Measurements from ENCODE around the gene HSPB9. TPM values are rescaled to one million over a fixed set of nuclear protein-coding genes. Genes with fewer than 3 reads are reported as not detected.

HSPB9 gene
- total RNA-seq, 1 donor from 2014 or later, result not detected

DNA sequence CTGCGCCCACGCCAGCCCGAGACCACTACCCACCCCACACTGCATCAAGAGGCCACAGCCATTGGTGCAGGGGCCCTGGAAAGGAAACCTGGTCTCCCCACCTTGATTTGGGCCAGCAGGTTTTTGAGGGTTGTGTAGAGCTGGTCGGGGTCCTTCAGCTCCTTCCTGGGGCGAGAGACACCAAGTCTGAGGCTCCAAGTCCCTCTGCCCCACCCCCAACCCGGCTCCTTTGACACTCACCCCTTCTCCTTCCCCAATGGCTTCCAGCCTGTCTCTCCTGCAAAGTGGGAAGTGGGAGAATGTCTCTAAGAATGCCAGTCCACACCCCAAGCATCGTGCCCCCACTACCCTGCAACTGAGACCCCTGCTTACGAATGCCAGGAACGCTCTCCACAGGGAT lies 8.5 kb upstream of the HSPB9 start:
- ATAC-seq (ENCODE audit: low read depth) (no peak), DNase-seq (no peak)
- Mint-ChIP-seq H3K9me3 (no peaks in the 10 kb centered on the region), H3K27ac (peak overlapping the region; percentile 94), H3K4me1 (peaks cover 57% of the 10 kb centered on the region), H3K27me3 (no peaks in the 10 kb centered on the region), H3K4me3 (no peak overlapping the region), H3K36me3 (ENCODE audit: low read depth) (peaks cover 38% of the 10 kb centered on the region)
- CTCF ChIA-PET, result interaction anchor here (0.8 to 10.2 kb wide), 4 partner anchors 13 to 151 kb away, joined by 3 to 110 read pairs (median 40); partner anchors contain the start of genes CNP and NKIRAS2
- POLR2A ChIA-PET, result interaction anchor here (0.6 to 6.7 kb wide), 5 partner anchors 90 to 163 kb away, joined by 4 to 46 read pairs (median 13); partner anchors contain the start of genes CNP, DNAJC7 and NKIRAS2
- intact Hi-C loops (cut with micrococcal nuclease), result no loop called here
- no peak for TF ChIP-seq CTCF (IDR thresholded peaks at IDR 0.05)

DNA sequence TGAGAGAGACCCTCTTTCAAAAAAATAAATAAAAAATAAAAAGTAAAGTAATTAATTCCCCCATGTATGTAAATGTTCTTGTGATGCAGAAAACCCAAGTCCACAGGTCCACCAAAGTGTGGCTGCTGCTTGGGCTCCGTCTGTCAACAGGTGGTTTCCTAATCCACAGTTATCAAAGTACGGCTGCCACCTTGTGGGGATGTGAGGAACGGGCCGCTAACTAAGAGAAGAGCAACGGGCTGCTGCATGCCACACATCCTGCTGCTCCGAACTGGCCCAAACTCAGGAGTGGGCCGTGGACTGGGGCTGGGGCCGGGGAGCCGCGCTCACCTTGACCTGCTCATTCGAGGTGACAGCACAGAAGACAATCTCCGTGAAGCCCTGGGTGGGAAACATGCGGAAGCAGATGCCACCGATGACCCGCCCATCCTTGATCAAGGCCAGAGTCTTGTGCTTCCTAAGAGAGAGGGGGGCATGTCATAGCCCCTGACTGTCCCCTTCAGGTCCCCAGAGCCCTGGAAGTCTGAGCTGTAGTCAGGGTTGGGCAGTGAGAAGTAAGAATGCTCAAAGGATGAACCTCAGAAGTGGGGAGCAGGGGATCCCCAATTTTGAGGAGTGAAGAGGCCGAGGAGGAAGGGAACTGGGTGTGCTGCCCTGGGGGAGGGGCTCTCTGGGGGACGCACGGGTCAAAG lies 5.8 kb upstream of the HSPB9 start:
- DNase-seq (peak; percentile 72), ATAC-seq (ENCODE audit: low read depth) (peak; percentile 36)
- intact Hi-C loops (cut with micrococcal nuclease), result loop anchor here (1.0 to 2.0 kb wide), 8 partner anchors 19 to 379 kb away; partner anchors contain the start of genes DNAJC7 and ZNF385C
- H3K4me1 Mint-ChIP-seq, result peaks cover 59% of the 10 kb centered on the region
- H3K27me3 Mint-ChIP-seq, result no peaks in the 10 kb centered on the region
- TF ChIP-seq CTCF (IDR thresholded peaks at IDR 0.05), result peak; percentile 21
- ChIA-PET POLR2A (interaction anchor here (1.4 to 6.7 kb wide), 2 partner anchors 99 to 100 kb away, joined by 4 to 46 read pairs; partner anchors contain the start of gene DNAJC7), CTCF (interaction anchor here (0.6 to 10.2 kb wide), 3 partner anchors 50 to 154 kb away, joined by 3 to 110 read pairs (median 72); partner anchors contain the start of gene CNP)
- peak overlapping the region; percentile 64 for H3K27ac Mint-ChIP-seq
- peaks cover 35% of the 10 kb centered on the region for H3K36me3 Mint-ChIP-seq (ENCODE audit: low read depth)
- no peaks in the 10 kb centered on the region for H3K9me3 Mint-ChIP-seq
- H3K4me3 Mint-ChIP-seq, result peak overlapping the region; percentile 39

GRCh38 chr17:42117397-42118125 lies 5.0 kb upstream of the HSPB9 start:
- Mint-ChIP-seq H3K4me3 (no peak overlapping the region), H3K9me3 (no peaks in the 10 kb centered on the region), H3K27me3 (no peaks in the 10 kb centered on the region), H3K27ac (peak overlapping the region; percentile 64), H3K4me1 (peaks cover 53% of the 10 kb centered on the region), H3K36me3 (ENCODE audit: low read depth) (peaks cover 37% of the 10 kb centered on the region)
- ATAC-seq (ENCODE audit: low read depth), result no peak
- no peak for TF ChIP-seq CTCF (IDR thresholded peaks at IDR 0.05)
- DNase-seq, result no peak
- CTCF ChIA-PET, result interaction anchor here (0.6 to 10.2 kb wide), 8 partner anchors 51 to 154 kb away, joined by 3 to 110 read pairs (median 7); partner anchors contain the start of genes CNP, KCNH4 and NKIRAS2
- POLR2A ChIA-PET, result interaction anchor here (1.1 to 1.4 kb wide), 2 partner anchors 64 to 100 kb away, joined by 4 to 5 read pairs; partner anchors contain the start of genes DNAJC7 and KCNH4
- intact Hi-C loops (cut with micrococcal nuclease), result loop anchor here (2.0 kb wide), 1 partner anchor 101 kb away; the partner anchor contains the start of gene DNAJC7

- Mint-ChIP-seq H3K4me1 (peaks cover 50% of the 10 kb centered on the region), H3K27ac (no peak overlapping the region), H3K36me3 (ENCODE audit: low read depth) (peaks cover 35% of the 10 kb centered on the region), H3K4me3 (no peak overlapping the region), H3K9me3 (no peaks in the 10 kb centered on the region), H3K27me3 (no peaks in the 10 kb centered on the region)
- POLR2A ChIA-PET, result interaction anchor here (1.1 to 1.4 kb wide), 2 partner anchors 63 to 101 kb away, joined by 4 to 5 read pairs; partner anchors contain the start of genes DNAJC7 and KCNH4
- CTCF ChIA-PET, result interaction anchor here (1.0 to 10.2 kb wide), 7 partner anchors 51 to 155 kb away, joined by 3 to 110 read pairs (median 10); partner anchors contain the start of genes CNP, KCNH4 and NKIRAS2
- no peak for TF ChIP-seq CTCF (IDR thresholded peaks at IDR 0.05)
- ATAC-seq (ENCODE audit: low read depth) (no peak), DNase-seq (no peak)
- intact Hi-C loops (cut with micrococcal nuclease), result no loop called here
Measured at GRCh38 chr17:42118126-42118510, 4.5 kb upstream of the HSPB9 start.
